Skeletal muscle tissue (tissue), 4 donors: ENCODE results near the gene DTNBP1. TPM values are rescaled to one million over a fixed set of nuclear protein-coding genes. Genes with fewer than 3 reads are reported as not detected.

Experiments used
- H3K27ac ChIP-seq: one replicate; pipeline ENCODE4 v1.7.0; 2013; ENCODE audit warnings: mild to moderate bottlenecking, low read depth, low read length, inconsistent platforms
- H3K27me3 ChIP-seq, 3 donors: one replicate each; pipeline ENCODE4 v1.7.0; 2013; ENCODE audit warnings: low read length in 3 of 3; ENCODE audit not compliant: control insufficient read depth in 3 of 3, insufficient read depth in 3 of 3
- H3K36me3 ChIP-seq, 3 donors: one replicate each; pipeline ENCODE4 v1.7.0; 2013; ENCODE audit warnings: low read length in 3 of 3; ENCODE audit not compliant: control insufficient read depth in 3 of 3, insufficient read depth in 3 of 3
- H3K4me1 ChIP-seq, 3 donors: one replicate each; pipeline ENCODE4 v1.7.0; 2013; ENCODE audit warnings: low read length in 3 of 3, mild to moderate bottlenecking in 3 of 3; ENCODE audit not compliant: control insufficient read depth in 3 of 3, insufficient read depth in 3 of 3
- H3K4me3 ChIP-seq, 3 donors: one replicate each; pipeline ENCODE4 v1.7.0; 2013; ENCODE audit warnings: low read length in 3 of 3
- H3K9ac ChIP-seq, 3 donors: one replicate each; pipeline ENCODE4 v1.7.0; 2013; ENCODE audit warnings: low read length in 3 of 3, mild to moderate bottlenecking in 3 of 3, moderate library complexity in 2 of 3, low read depth in 1 of 3
- H3K9me3 ChIP-seq, 3 donors: one replicate each; pipeline ENCODE4 v1.7.0; 2013; ENCODE audit warnings: low read length in 3 of 3; ENCODE audit not compliant: control insufficient read depth in 3 of 3
- total RNA-seq: library from RNA; depleted of rRNA; stranded (reverse); fragments of >200 nt; gene quantifications from one replicate; pipeline ENCODE4 v1.2.3, GENCODE V29; 2014
- donor health status: Osteomylitis.

DTNBP1 gene
- total RNA-seq, 1 donor from 2014 or later, result 15.1 TPM

GRCh38 chr6:15539722-15540270, 123.0 kb downstream of the DTNBP1 start:
- Histone ChIP-seq H3K9ac (no peak overlapping the region), H3K27me3 (no peaks in the 10 kb centered on the region), H3K36me3 (no peaks in the 10 kb centered on the region), H3K4me3 (no peak overlapping the region), H3K27ac (no peak overlapping the region), H3K4me1 (peaks cover 4 to 7% (median 4%) of the 10 kb centered on the region in 3 donors), H3K9me3 (no peaks in the 10 kb centered on the region)

- Histone ChIP-seq H3K9me3 (no peaks in the 10 kb centered on the region), H3K4me1 (peaks cover 4 to 7% (median 4%) of the 10 kb centered on the region in 3 donors), H3K36me3 (no peaks in the 10 kb centered on the region), H3K27me3 (no peaks in the 10 kb centered on the region), H3K9ac (no peak overlapping the region), H3K27ac (no peak overlapping the region), H3K4me3 (no peak overlapping the region)
Measured at GRCh38 chr6:15538766-15539495, 123.9 kb downstream of the DTNBP1 start.

DNA sequence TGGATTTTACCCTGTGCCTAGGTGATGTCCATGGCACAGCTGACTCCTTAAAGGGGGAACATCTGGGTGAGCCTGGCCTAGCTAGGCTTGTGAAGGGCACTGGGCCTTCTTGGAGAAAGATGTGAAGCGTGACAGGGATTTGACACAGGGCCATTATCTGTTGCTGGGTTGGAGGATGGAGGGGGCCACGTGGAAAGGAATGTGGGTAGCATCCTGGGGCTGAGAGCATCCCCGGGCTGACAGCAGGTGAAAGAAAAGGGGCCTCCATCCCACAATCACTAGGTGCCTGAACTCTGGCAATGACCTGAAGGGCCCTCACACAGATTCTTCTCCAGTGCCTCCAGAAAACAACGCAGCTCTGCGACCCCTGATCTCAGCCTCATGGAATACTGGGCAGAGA, 124.7 kb downstream of the DTNBP1 start:
- Histone ChIP-seq H3K4me1 (peaks cover 4 to 7% (median 4%) of the 10 kb centered on the region in 3 donors), H3K36me3 (peaks cover 0 to 4% (median 0%) of the 10 kb centered on the region in 3 donors), H3K4me3 (no peak overlapping the region), H3K9ac (no peak overlapping the region), H3K27me3 (no peaks in the 10 kb centered on the region), H3K9me3 (no peaks in the 10 kb centered on the region), H3K27ac (no peak overlapping the region)

GRCh38 chr6:15536198-15536955, 126.5 kb downstream of the DTNBP1 start:
- Histone ChIP-seq H3K27me3 (no peaks in the 10 kb centered on the region), H3K36me3 (peaks cover 0 to 6% (median 0%) of the 10 kb centered on the region in 3 donors), H3K9ac (no peak overlapping the region), H3K9me3 (no peaks in the 10 kb centered on the region), H3K27ac (no peak overlapping the region), H3K4me3 (no peak overlapping the region), H3K4me1 (peaks cover 4 to 7% (median 4%) of the 10 kb centered on the region in 3 donors)

- no peak overlapping the region for H3K9ac ChIP-seq
- no peaks in the 10 kb centered on the region for H3K9me3 ChIP-seq
- no peaks in the 10 kb centered on the region for H3K27me3 ChIP-seq
- H3K36me3 ChIP-seq, result peaks cover 0 to 11% (median under 1%) of the 10 kb centered on the region in 3 donors
- H3K27ac ChIP-seq, result no peak overlapping the region
- H3K4me3 ChIP-seq, result no peak overlapping the region
- H3K4me1 ChIP-seq, result peaks cover 4 to 7% (median 4%) of the 10 kb centered on the region in 3 donors
Measured at GRCh38 chr6:15535495-15536197, 127.2 kb downstream of the DTNBP1 start.

DNA sequence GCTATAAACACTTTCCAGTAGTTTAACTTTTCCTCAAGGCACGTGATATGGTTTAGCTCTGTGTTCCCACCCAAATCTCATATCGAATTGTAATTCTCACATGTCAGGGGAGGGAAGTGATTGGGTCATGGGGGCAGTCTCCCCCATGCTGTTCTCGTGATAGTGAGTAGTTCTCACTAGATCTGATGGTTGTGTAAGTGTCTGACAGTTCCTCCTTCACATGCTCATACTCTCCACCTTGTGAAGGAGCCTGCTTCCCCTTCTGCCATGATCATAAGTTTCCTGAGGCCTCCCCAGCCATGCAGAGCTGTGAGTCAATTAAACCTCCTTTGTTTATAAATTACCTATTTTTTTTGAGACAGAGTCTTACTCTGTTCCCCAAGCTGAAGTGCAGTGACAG, 127.9 kb downstream of the DTNBP1 start:
- no peaks in the 10 kb centered on the region for H3K9me3 ChIP-seq

DNA sequence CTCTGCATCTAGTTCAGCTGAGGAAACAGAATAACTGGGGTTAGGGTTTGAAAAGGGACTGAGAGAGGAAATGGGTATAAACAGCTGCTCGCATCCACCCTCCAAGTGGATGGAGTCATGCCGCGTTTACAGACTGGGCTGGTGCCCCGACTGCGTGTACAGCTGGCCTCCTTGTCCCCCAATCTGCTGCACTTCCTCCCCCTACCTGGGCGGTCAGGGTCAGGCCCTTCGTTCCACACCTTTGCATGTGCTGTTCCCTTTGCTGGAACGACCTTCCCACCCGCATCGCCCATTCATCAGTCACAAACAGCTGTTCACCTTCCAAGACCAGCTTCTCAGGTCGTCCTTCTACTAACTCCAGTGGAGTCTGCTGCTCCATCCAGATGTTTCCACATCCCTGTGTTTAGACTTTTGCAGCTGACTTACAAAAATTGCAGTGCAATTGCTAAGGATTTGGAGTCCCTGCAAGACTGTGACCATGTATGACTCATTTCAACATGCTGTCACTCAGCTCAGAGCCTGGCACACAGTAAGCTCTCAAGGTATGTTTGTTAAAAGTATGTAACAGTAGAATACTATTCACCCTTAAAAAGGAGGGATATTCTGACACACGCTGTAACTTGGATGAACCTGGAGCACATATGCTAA, 129.3 kb downstream of the DTNBP1 start:
- Histone ChIP-seq H3K4me3 (no peak overlapping the region), H3K27me3 (no peaks in the 10 kb centered on the region), H3K9ac (no peak overlapping the region), H3K9me3 (no peaks in the 10 kb centered on the region), H3K27ac (no peak overlapping the region), H3K36me3 (peaks cover 0 to 15% (median 9%) of the 10 kb centered on the region in 3 donors), H3K4me1 (peaks cover 4 to 7% (median 4%) of the 10 kb centered on the region in 3 donors)

More for the DNA sequence above, 127.9 kb downstream of the DTNBP1 start:
- Histone ChIP-seq H3K27me3 (no peaks in the 10 kb centered on the region), H3K27ac (no peak overlapping the region), H3K4me1 (peaks cover 4 to 7% (median 4%) of the 10 kb centered on the region in 3 donors), H3K36me3 (peaks cover 0 to 12% (median 6%) of the 10 kb centered on the region in 3 donors), H3K9ac (no peak overlapping the region), H3K4me3 (no peak overlapping the region)

DNA sequence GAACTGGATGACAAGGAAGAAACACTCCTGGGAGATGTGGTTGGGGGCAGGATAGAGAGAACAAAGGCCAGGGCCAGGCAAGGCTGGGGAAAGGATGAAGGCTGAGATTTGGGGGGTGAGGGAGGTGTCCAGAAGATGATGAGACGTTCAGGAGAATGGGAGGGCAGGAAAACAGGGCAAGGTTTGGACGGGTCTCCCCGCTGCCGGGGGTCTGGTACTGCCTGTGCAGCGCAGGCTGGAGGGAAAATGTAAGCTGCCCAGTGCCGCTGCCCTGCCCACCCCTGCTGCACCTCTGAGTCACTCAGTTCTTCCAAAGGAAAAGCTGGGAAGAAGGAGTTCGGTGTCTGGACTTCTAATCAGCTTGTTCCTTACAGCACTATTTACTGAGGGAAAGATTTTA, 130.9 kb downstream of the DTNBP1 start:
- no peak overlapping the region for H3K4me3 ChIP-seq
- no peaks in the 10 kb centered on the region for H3K27me3 ChIP-seq
- H3K36me3 ChIP-seq, result peaks cover 0 to 15% (median 9%) of the 10 kb centered on the region in 3 donors
- no peaks in the 10 kb centered on the region for H3K9me3 ChIP-seq
- no peak overlapping the region for H3K9ac ChIP-seq
- no peak overlapping the region for H3K27ac ChIP-seq
- peaks cover 4 to 7% (median 4%) of the 10 kb centered on the region in 3 donors for H3K4me1 ChIP-seq

DNA sequence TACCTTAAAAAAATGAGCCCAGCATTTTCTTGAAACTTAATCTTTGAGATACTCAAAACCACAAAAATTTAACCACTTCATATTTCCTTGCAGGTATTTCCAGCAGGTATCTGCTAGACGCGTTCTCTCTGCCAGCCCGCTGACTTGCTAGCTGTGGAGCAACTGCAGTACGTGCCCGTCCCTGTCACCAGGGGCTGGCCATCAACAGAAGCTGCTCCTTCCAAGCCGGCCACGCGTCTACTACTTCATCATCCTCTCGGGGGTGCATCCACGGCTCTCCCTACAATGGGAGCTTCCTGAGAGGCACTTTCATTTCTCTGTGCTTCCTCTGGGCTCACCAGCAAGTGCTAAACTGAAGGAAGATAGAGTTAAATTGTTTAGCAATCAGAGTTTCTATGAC, 132.4 kb downstream of the DTNBP1 start:
- no peak overlapping the region for H3K9ac ChIP-seq
- H3K27me3 ChIP-seq, result no peaks in the 10 kb centered on the region
- H3K36me3 ChIP-seq, result peaks cover 0 to 15% (median 9%) of the 10 kb centered on the region in 3 donors
- H3K4me3 ChIP-seq, result no peak overlapping the region
- H3K27ac ChIP-seq, result no peak overlapping the region
- H3K9me3 ChIP-seq, result no peaks in the 10 kb centered on the region
- peaks cover 0 to 14% (median 8%) of the 10 kb centered on the region in 3 donors for H3K4me1 ChIP-seq
